AG04450 (cell line): ENCODE results near the gene ZC3HAV1. TPM values are rescaled to one million over a fixed set of nuclear protein-coding genes. Genes with fewer than 3 reads are reported as not detected.

Experiments
- CTCF ChIA-PET: fragments of 300-600, 350-600 bp; formaldehyde crosslinking; extraction: SDS; loops from one replicate; lab custom pipeline; 2022; ENCODE audit warnings: antibody characterized with exemption, inconsistent platforms; lab: Charles Lee
- POLR2A ChIA-PET: fragments of 350-600 bp; formaldehyde crosslinking; extraction: SDS; loops from one replicate; lab custom pipeline; 2021; ENCODE audit warnings: antibody characterized with exemption, inconsistent platforms; lab: Yijun Ruan, JAX
- DNase-seq: peaks from one replicate; pipeline ENCODE4 v3.0.0-alpha.2; 2011; ENCODE audit warnings: low read depth, low spot score
- H3K27ac ChIP-seq: one replicate; pipeline ENCODE4 v1.5.1; 2012; ENCODE audit warnings: low read depth, low read length, control low read depth
- H3K27me3 ChIP-seq: one replicate; pipeline ENCODE4 v1.6.0; 2012; ENCODE audit warnings: low read length; ENCODE audit not compliant: control insufficient read depth, insufficient read depth
- H3K4me3 ChIP-seq: 2 replicates; pipeline ENCODE4 v1.5.1; 2011; ENCODE audit warnings: mild to moderate bottlenecking, low read depth, low read length, control low read depth
- H3K9me3 ChIP-seq: 2 replicates; pipeline ENCODE4 v1.5.1; 2012; ENCODE audit warnings: low read length; ENCODE audit not compliant: control insufficient read depth, insufficient read depth
- polyA plus RNA-seq: library from polyadenylated mRNA; depleted of rRNA; stranded (reverse); fragments of >200 nt; gene quantifications from 2 replicates; pipeline ENCODE4 v1.2.3, GENCODE V29; 2011
- TF ChIP-seq, protein P1 (sequence below): IDR thresholded peaks from 2 replicates; pipeline ENCODE4 v1.5.1; 2011; ENCODE audit warnings: low read depth, low read length, control low read depth, inconsistent platforms

ZC3HAV1 gene
- polyA plus RNA-seq, 1 experiment, result 25.3 TPM

- CTCF ChIA-PET, result no interaction called here
- TF ChIP-seq, protein P1, sequence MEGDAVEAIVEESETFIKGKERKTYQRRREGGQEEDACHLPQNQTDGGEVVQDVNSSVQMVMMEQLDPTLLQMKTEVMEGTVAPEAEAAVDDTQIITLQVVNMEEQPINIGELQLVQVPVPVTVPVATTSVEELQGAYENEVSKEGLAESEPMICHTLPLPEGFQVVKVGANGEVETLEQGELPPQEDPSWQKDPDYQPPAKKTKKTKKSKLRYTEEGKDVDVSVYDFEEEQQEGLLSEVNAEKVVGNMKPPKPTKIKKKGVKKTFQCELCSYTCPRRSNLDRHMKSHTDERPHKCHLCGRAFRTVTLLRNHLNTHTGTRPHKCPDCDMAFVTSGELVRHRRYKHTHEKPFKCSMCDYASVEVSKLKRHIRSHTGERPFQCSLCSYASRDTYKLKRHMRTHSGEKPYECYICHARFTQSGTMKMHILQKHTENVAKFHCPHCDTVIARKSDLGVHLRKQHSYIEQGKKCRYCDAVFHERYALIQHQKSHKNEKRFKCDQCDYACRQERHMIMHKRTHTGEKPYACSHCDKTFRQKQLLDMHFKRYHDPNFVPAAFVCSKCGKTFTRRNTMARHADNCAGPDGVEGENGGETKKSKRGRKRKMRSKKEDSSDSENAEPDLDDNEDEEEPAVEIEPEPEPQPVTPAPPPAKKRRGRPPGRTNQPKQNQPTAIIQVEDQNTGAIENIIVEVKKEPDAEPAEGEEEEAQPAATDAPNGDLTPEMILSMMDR, result no peak
- DNase-seq, result no peak
- Histone ChIP-seq H3K4me3 (no peak overlapping the region), H3K27ac (no peak overlapping the region), H3K27me3 (peaks cover 2% of the 10 kb centered on the region), H3K9me3 (peaks cover 4% of the 10 kb centered on the region; the same call in 1 of the 2 replicates)
- POLR2A ChIA-PET, result no interaction called here
Measured at GRCh38 chr7:139114018-139114417, 4.5 kb upstream of the ZC3HAV1 start.

DNA sequence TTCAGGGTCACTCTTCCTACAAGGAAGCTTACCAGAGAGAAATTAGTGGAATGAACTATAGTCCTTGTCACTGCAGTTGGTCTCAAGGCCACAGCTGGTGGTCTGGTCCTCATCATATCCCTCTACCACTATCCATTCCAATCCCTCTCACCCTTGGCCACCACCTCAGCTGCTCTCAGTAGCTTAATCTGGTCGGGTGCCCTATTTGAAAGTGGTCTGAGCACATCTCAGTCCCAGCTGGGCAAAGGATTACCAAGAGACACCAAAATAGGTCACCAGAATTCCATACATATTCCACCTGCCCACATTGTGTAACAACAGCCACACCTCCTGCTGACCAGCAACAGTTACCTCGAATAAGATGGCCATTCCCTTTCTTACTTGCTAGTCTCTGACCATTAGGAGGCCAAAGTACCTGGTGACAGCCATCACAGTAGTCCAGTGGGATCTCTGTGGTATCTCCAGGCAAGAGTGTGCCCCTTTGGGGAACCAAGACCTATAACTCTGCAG is 3.3 kb upstream of the ZC3HAV1 start:
- no peak for DNase-seq
- POLR2A ChIA-PET, result no interaction called here
- TF ChIP-seq, protein P1, result no peak
- Histone ChIP-seq H3K27me3 (peaks cover 2% of the 10 kb centered on the region), H3K27ac (no peak overlapping the region), H3K4me3 (no peak overlapping the region), H3K9me3 (peaks cover 7% of the 10 kb centered on the region; the same call in 1 of the 2 replicates)
- CTCF ChIA-PET, result interaction anchor here (0.9 kb wide), 1 partner anchor 96 kb away, joined by 3 read pairs; no protein-coding TSS in a partner anchor

GRCh38 chr7:139112316-139112715 is 2.8 kb upstream of the ZC3HAV1 start:
- CTCF ChIA-PET, result interaction anchor here (0.9 kb wide), 1 partner anchor 96 kb away, joined by 3 read pairs; no protein-coding TSS in a partner anchor

DNA sequence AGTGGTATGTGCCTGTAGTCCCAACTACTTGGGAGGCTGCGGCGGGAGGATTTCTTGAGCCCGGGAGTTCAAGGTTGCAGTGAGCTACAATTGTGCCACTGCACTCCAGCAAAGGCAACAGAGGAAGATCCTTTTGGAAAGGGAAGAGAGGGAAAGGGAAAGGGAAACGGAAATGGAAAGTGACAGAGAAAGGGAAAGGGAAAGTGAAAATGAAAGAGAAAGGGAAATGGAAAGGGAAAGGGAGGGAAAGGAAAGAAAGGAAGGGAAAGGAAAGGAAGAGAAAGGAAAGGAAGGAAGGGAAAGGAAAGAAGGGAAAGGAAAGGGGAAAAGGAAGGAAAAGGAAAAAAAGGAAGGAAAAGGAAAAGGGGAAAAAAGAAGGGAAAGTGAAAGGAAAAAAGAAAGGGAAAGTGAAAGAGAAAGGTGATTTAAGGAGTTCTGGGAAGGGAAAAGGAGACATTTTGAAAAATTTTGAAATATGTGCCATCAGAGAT is 2.3 kb upstream of the ZC3HAV1 start:
- Histone ChIP-seq H3K27me3 (peaks cover 2% of the 10 kb centered on the region), H3K27ac (no peak overlapping the region), H3K4me3 (no peak overlapping the region), H3K9me3 (peaks cover 7% of the 10 kb centered on the region; the same call in 1 of the 2 replicates)
- no peak for DNase-seq
- TF ChIP-seq, protein P1, result no peak
- CTCF ChIA-PET, result interaction anchor here (0.9 kb wide), 1 partner anchor 95 kb away, joined by 3 read pairs; no protein-coding TSS in a partner anchor
- POLR2A ChIA-PET, result no interaction called here

More at GRCh38 chr7:139112316-139112715, 2.8 kb upstream of the ZC3HAV1 start:
- H3K9me3 ChIP-seq, result peaks cover 7% of the 10 kb centered on the region; the same call in 1 of the 2 replicates
- DNase-seq, result no peak
- no peak overlapping the region for H3K27ac ChIP-seq
- no peak overlapping the region for H3K4me3 ChIP-seq
- H3K27me3 ChIP-seq, result peaks cover 2% of the 10 kb centered on the region
- TF ChIP-seq, protein P1, result no peak
- POLR2A ChIA-PET, result no interaction called here

GRCh38 chr7:139111147-139111546 is 1.6 kb upstream of the ZC3HAV1 start:
- H3K4me3 ChIP-seq, result no peak overlapping the region
- no peak overlapping the region for H3K27ac ChIP-seq
- ChIA-PET CTCF (no interaction called here), POLR2A (no interaction called here)
- no peak for DNase-seq
- TF ChIP-seq, protein P1, result no peak
- peaks cover 7% of the 10 kb centered on the region; the same call in 1 of the 2 replicates for H3K9me3 ChIP-seq
- peaks cover 2% of the 10 kb centered on the region for H3K27me3 ChIP-seq
